NCI-H82 (cell line): ENCODE measurements around the gene TMEM221.

Experiments
- DNase-seq: peaks from one replicate; lab custom pipeline; 2025; lab: John Stamatoyannopoulos, UW

Gene TMEM221

DNA sequence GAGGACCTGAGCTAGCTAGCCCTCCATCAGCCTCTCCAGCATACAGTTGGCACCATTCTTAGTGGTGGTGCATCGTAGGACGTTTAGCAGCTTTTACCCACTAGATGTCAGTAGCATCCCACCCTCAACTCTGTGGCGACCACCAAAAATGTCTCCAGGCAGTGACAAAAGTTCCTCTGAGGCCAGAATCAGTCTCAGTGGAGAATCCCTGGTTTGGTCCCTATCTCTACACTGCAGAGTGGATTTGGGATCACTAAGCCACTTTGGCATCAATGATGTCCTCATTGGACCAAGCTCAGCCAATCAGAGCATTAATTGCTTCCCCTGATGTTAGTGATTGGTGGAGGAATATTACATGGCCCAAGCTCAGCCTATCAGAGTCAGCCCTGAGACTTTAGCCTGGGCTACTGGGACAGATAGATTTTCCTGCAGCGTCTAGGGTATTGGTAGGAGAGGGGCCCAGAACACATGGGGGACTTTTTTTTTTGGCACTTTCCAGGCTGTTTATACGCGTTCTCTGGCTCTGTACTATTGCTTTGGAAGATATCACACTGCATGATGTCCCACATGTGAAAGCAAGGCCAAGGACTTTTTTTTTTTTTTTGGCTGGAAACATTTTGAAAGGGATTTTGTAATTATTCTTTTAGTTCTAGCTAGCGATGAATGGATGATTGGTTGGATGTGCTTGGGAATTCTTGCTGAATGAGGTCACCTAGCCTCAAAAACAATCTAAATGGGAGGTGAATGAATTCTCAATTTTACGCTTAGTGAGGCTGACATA is 7.0 kb downstream of the TMEM221 start:
- DNase-seq = peak; percentile 81

- DNase-seq = no peak
Observed at GRCh38 chr19:17436874-17437267, 11.6 kb downstream of the TMEM221 start.

DNA sequence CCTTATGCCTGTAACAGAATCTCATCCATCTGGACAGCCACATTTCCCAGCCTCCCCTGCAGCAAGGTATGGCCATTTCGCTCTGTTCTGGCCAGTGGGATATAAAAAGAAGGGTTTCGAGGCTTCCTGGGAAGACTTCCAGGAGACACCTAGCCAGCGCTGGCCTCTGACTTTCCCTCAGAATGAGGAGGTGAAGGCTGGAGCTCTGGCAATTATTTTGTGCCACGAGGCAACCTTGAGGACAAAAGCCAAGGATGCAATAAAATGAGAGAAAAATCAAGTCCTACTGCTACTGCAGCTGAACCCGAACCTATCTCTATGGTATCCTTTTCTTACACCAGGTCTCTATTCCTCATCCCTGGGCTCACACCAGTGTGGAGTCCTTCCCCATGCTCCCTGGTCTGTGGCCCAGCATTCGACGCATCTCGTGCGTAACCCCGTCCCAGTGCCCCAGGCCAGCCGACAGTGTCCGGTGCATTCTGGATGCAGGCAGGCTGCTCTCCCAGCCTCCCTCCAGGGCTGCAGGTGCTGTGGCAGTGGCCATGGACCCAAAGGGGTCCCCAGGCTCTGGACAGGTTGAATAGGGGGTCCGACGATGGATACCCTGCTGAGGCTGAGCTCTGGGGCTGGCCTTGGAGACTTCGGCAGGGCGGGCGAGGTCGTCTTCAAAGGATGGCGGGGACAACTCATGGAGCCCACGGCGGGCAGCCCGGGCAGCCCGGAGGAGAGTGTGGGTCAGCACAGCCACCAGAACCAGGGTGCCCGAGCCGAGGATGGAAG is 12.2 kb downstream of the TMEM221 start:
- no peak for DNase-seq

- no peak for DNase-seq
Observed at GRCh38 chr19:17435218-17435617, 13.2 kb downstream of the TMEM221 start.

DNA sequence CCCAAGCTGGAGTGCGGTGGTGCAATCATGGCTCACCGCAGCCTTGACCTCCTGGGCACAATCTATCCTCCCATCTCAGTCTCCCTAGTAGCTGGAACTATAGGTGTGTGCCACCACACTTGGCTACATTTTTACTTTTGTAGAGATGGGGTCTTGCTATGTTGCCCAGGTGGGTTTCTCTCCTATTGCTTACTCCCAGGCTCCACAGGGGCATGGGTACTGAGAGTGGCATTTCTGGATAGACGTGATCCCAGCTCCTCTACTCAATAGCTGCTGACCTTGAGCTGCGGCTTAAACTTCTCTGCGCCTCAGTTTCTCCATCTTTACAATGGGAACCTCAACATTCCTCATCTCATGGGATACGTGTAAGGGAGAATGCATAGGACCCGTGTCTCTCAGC is 17.1 kb downstream of the TMEM221 start:
- no peak for DNase-seq

DNA sequence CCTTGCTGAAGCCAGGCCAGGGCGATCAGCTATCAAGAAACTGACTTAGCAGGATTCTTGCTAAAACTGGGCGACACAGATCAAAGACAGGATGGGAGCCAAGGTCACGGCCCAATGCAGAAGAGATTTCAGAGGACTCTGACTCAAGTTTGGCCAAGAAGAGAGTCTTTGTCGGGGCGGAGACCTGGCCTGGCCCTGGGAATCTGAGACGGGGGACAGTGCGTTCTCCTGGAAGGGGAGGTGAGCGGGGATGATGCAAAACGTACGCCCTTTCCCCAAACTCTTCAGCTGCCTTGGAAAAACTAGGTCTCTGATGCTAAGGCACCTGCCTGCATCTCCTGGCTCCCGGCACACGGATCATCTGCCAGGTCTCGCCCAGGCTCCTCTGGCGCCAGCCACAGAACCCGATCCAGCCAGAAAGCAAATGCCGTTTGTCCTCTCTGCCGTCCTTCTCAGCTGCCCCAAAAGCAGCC is 18.8 kb downstream of the TMEM221 start:
- DNase-seq = no peak

DNA sequence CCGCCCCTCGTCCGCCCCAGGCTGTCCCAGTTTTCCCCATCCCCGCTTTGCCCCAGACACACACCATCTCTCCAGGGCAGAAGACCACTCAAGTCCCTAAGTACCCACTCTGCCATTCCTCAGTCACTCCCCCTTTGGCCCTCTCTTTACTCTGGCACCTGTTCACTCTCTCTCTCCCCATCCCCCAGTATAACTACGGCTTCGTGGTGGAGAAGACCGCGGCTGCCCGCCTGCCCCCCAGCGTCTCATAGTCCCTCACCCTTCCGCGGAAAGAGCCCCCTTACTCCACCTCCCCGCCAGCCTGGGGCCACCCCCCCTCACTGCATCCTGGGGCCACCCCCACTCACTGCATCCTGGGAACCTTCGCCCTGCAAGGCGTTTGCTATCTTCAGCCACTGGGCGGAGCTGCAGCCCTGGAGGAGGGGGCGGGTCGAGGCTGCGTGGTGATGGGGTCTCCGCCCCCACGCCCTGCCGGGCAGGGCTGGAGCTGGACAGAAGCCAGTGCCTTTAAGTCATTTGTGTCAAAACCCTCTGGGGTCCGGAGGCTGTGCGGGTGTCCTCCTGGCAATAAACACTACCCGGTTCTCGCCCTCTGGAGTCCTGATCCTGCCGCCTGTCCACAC is 23.6 kb downstream of the TMEM221 start:
- peak; percentile 92 for DNase-seq

GRCh38 chr19:17423429-17424208 is 24.8 kb downstream of the TMEM221 start:
- no peak for DNase-seq

DNA sequence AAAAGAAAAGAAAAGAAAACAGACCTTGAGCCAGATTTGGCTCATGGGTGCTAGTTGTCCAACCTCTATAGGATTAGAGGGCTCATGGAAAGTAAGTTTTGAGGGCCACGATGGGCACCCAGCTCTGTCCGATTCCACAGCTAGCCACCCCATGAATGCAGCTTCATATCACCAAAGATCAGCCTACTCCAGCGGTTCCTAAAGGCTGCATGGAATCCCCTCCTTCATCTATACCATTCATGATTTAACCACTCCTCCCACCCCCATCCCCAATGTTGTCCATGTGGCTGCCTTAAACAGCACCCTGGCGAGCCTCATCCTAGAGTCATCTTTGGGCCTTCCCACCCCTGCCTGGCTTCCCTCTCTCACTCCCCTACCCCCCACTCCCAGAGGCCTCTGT is 26.5 kb downstream of the TMEM221 start:
- DNase-seq = no peak

GRCh38 chr19:17420475-17420924 is 28.0 kb downstream of the TMEM221 start:
- DNase-seq = peak; percentile 81

- DNase-seq = peak; percentile 100
Observed at GRCh38 chr19:17419621-17420474, 28.6 kb downstream of the TMEM221 start, which contains the start of gene MVB12A. MVB12A (plus strand) TSS chr19:17420047; CDS start chr19:17420136, 89 bp downstream.

GRCh38 chr19:17419154-17419620 is 29.3 kb downstream of the TMEM221 start:
- no peak for DNase-seq

DNA sequence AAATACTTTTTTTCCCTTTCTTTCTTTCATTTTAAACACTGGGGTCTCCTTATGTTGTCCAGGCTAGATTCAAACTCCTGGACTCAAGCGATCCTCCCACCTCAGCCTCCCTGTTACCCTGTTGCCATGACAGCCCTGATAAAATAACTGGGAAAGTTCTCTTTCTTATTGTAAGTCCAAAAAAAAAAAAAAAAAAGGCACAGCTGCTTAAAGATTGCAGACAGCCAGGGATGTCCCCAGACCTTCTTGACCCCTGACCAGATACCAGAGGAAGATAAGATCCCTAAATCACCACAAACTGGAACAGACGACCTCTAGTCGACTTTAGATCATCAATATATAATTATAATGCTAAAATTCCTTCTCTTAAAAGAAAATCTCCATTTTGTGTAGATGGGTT is 29.8 kb downstream of the TMEM221 start:
- no peak for DNase-seq

GRCh38 chr19:17415121-17415520 is 33.3 kb downstream of the TMEM221 start:
- peak; percentile 99 for DNase-seq

GRCh38 chr19:17414097-17414496 is 34.4 kb downstream of the TMEM221 start:
- DNase-seq = peak; percentile 36

DNA sequence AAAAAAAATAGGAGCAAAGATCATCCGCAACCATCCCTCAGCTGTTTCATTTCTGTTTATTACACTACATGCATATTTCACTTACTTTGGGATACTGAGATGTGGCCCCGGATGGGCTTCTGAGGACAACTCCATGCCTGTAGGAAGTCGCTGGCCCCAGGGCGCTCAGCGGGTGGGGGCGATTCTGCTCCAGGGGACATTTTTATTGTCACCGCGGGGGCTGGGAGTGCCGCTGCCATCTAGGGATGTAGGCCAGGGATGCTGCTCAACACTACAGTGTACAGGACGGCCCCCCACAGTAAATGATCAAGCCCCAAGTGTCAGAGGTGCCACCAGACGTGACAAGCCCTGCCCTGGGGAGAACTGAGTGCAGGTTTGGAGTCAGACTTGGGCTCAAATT is 36.7 kb downstream of the TMEM221 start:
- no peak for DNase-seq

DNA sequence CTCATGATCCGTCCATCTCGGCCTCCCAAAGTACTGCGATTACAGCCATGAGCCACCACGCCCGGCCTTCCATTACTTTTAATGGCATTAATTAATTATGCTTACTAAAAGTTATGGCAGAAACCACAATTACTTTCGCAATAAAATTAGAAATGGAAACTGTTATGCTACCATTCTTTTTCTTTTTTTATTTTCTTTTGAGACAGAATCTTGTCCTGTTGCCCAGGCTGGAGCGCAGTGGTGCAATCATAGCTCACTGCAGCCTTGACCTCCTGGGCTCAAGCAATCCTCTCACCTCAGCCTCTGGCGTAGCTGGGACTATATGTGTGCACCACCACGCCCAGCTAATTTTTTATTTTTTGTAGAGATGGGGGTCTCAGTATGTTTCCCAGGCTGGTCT is 38.5 kb downstream of the TMEM221 start:
- no peak for DNase-seq

DNA sequence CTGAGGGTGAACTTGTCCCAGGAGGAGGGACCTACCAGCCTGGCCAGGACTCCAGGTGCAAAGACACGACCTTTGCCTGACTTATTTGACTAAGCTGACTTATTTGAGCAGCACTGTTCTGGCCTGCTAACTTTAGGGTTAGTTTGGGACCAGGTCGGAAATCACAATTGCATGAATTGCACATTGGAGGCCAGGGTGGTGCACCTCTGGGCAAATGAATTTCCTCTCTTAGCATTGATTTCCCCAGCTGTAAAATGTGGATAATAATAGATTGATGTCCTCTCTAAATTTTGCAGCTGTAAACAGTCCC is 41.6 kb downstream of the TMEM221 start:
- no peak for DNase-seq

DNA sequence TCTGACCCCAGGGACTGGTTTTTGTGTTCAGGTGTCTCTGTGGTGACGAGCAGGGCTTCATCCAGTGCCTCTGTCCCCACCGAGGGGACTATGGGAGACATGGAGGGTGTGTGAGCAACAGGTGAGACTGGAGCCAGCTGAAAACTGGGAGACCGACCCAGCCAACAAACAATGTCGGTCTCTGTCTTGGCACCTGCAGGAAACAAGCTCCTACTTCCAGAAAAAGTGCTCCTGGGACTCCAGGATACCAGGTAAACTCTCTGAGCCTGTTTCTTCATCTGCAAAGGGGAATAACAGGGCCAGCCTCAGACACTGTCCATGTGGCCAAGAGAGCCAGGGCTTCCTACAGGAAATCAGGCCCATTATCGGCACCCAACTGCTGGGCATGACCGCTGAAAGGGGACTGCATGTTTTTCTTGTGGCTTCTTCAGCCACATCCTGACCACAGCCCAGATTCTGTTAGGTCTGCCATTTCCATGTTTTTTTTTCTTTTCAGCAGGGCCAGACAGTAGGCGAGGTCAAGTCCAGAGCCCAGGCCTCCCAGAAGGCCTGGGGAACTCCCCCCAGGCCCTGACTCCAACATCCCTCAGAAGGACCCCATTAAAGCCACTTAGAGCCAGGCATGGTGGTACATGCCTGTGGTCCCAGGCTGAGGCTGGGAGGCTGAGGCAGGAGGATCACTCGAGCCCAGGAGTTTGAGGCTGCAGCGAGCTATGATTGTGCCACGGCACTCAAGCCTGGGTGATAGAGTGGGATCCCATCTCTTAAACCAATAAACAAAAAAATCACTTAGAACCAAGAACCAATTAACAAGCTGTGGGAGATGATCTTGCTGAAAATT is 42.2 kb downstream of the TMEM221 start:
- DNase-seq = no peak
